Transverse colon (tissue), 4 donors: ENCODE measurements around the gene KIAA1614. TPM values are rescaled to one million over a fixed set of nuclear protein-coding genes. Genes with fewer than 3 reads are reported as not detected.
"Not testable (repeated sequence)": the region's sequence is repeated elsewhere in the genome, so short reads cannot be mapped to it uniquely, and the experiment has no call there.

Experiments used
- DNase-seq: peaks from one replicate; pipeline ENCODE4 v3.0.0-alpha.2; 2019
- H3K27ac ChIP-seq, 4 donors: fragments of 200-600 bp; sonication (generic); 2 replicates each; pipeline ENCODE4 v1.5.1; 2016 to 2018; ENCODE audit warnings: inconsistent platforms in 4 of 4
- H3K27me3 ChIP-seq: fragments of 200-600 bp; sonication (generic); 2 replicates; pipeline ENCODE4 v1.5.1; 2017; ENCODE audit warnings: inconsistent platforms
- H3K36me3 ChIP-seq, 4 donors: fragments of 200-600 bp; sonication (generic); 2 replicates each; pipeline ENCODE4 v1.5.1; 2017 to 2019; ENCODE audit warnings: inconsistent platforms in 4 of 4
- H3K4me1 ChIP-seq, 4 donors: fragments of 200-600 bp; sonication (generic); 2 replicates each; pipeline ENCODE4 v1.5.1; 2017 to 2020; ENCODE audit warnings: inconsistent platforms in 4 of 4
- H3K4me3 ChIP-seq, 4 donors: fragments of 200-600 bp; sonication (generic); 1 replicate in 1 of 4; 2 replicates in 3 of 4; pipeline versions ENCODE4 v1.5.1 to v1.6.1; 2017 to 2019; ENCODE audit warnings: inconsistent platforms in 4 of 4
- H3K9me3 ChIP-seq, 2 donors: fragments of 200-600 bp; sonication (generic); 2 replicates each; pipeline ENCODE4 v1.5.1; 2017 to 2019; ENCODE audit warnings: inconsistent platforms in 2 of 2
- EP300 ChIP-seq: sonication (generic); formaldehyde crosslinking; IDR thresholded peaks from one replicate; pipeline ENCODE4 v1.6.1; 2017; ENCODE audit warnings: antibody characterized with exemption, low read depth
- POLR2A ChIP-seq: fragments of 450-650 bp; IDR thresholded peaks from one replicate; pipeline ENCODE4 v1.6.1; 2016; ENCODE audit warnings: antibody characterized with exemption, mild to moderate bottlenecking, moderate library complexity
- POLR2AphosphoS5 ChIP-seq, 3 donors: sonication (generic); formaldehyde crosslinking; IDR thresholded peaks; one replicate each; pipeline ENCODE4 v1.6.1; 2016; ENCODE audit warnings: antibody characterized with exemption in 3 of 3
- WGBS, 2 donors: methylation state at CpG; one replicate each; pipeline ENCODE4 v1.1.5; 2018; ENCODE audit warnings: low coverage in 1 of 2; 5-methylcytosine and 5-hydroxymethylcytosine counted together
- in situ Hi-C, 4 donors: fragments of 200-750 bp; cut with MboI; loops; one replicate each; pipeline versions ENCODE4 v1.15.0 to v1.15.1; 2017; ENCODE audit warnings: low sequenced_read_pairs in 3 of 4, low pct_ligation_motif_present in 1 of 4, low pct_unique_long_range_greater_than_20kb in 1 of 4
- intact Hi-C: fragments of 100-400 bp; cut with DNase I; formaldehyde crosslinking; loops from one replicate; pipeline ENCODE4 v1.15.1; 2023; ENCODE audit warnings: low total_unique reads
- total RNA-seq, 4 donors: library from RNA; depleted of rRNA; stranded (reverse); fragments of >200 nt; gene quantifications; one replicate each; pipeline ENCODE4 v1.1.0, GENCODE V29; 2016
- TF ChIP-seq, protein P1 (sequence below), 5 experiments: fragments of 200-600 bp in 3 of 5; fragments of 450-650 bp in 2 of 5; sonication (generic) in 3 of 5; IDR thresholded peaks; 1 replicate in 2 of 5; 2 replicates in 3 of 5; pipeline ENCODE4 v1.5.1; 2016 to 2017; ENCODE audit warnings: antibody characterized with exemption in 5 of 5, inconsistent platforms in 3 of 5, mild to moderate bottlenecking in 2 of 5, moderate library complexity in 1 of 5

The KIAA1614 gene
- total RNA-seq, 4 donors from 2014 or later: 2.3 to 9.4 (median 2.8) TPM

- TF ChIP-seq POLR2A (no peak), POLR2AphosphoS5 (IDR thresholded peaks at IDR 0.05) (no peak), EP300 (no peak)
- TF ChIP-seq, protein P1, sequence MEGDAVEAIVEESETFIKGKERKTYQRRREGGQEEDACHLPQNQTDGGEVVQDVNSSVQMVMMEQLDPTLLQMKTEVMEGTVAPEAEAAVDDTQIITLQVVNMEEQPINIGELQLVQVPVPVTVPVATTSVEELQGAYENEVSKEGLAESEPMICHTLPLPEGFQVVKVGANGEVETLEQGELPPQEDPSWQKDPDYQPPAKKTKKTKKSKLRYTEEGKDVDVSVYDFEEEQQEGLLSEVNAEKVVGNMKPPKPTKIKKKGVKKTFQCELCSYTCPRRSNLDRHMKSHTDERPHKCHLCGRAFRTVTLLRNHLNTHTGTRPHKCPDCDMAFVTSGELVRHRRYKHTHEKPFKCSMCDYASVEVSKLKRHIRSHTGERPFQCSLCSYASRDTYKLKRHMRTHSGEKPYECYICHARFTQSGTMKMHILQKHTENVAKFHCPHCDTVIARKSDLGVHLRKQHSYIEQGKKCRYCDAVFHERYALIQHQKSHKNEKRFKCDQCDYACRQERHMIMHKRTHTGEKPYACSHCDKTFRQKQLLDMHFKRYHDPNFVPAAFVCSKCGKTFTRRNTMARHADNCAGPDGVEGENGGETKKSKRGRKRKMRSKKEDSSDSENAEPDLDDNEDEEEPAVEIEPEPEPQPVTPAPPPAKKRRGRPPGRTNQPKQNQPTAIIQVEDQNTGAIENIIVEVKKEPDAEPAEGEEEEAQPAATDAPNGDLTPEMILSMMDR (IDR thresholded peaks at IDR 0.05): no peak
- H3K4me1 ChIP-seq: peaks cover 0 to 7% (median 3%) of the 10 kb centered on the region in 4 donors
- H3K9me3 ChIP-seq: no peaks in the 10 kb centered on the region
- DNase-seq: no peak
- no peak overlapping the region for H3K4me3 ChIP-seq
- in situ Hi-C loops (no loop called here), intact Hi-C loops (no loop called here)
- no peaks in the 10 kb centered on the region for H3K27me3 ChIP-seq
- 81 to 88% methylated on average over 8 to 15 of the region's 15 CpGs for WGBS, 2 donors
- H3K36me3 ChIP-seq: no peaks in the 10 kb centered on the region
- H3K27ac ChIP-seq: no peak overlapping the region
Measured at GRCh38 chr1:180966744-180967536, 54.2 kb downstream of the KIAA1614 start.

DNA sequence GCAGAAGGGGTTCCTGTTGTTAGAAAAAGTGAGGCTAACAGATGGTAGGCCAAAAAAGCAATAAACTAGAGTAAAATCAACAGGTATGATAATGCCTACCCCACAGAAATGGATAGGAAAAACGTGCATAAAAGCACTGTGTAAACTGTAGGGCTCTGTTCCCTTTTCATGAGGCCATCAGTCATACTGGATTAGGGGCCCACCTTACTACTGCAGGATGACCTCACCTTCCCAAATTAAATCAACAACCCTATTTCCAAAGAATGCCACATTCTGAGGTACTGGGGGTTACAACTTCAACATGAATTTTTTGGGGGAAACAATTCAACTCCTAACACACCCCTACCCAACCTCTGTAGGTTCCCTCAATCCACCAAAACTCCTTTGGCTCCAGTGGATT is 54.9 kb downstream of the KIAA1614 start:
- 65% methylated on average over 1 of the region's 1 CpG; no CpG with 5 or more reads in 1 of the 2 donors for WGBS, 2 donors
- intact Hi-C loops: no loop called here
- no peak overlapping the region for H3K27ac ChIP-seq
- DNase-seq: no peak
- in situ Hi-C loops: no loop called here
- H3K4me3 ChIP-seq: no peak overlapping the region
- H3K27me3 ChIP-seq: no peaks in the 10 kb centered on the region
- TF ChIP-seq, protein P1 (IDR thresholded peaks at IDR 0.05): no peak
- TF ChIP-seq EP300 (no peak), POLR2A (no peak), POLR2AphosphoS5 (IDR thresholded peaks at IDR 0.05) (no peak)
- no peaks in the 10 kb centered on the region for H3K9me3 ChIP-seq
- no peaks in the 10 kb centered on the region for H3K36me3 ChIP-seq
- H3K4me1 ChIP-seq: peaks cover 0 to 3% (median 0%) of the 10 kb centered on the region in 4 donors

GRCh38 chr1:180968834-180969233 is 56.1 kb downstream of the KIAA1614 start:
- intact Hi-C loops, in situ Hi-C loops, H3K27me3 ChIP-seq, H3K9me3 ChIP-seq, H3K27ac ChIP-seq, DNase-seq, H3K36me3 ChIP-seq, H3K4me3 ChIP-seq: not testable (repeated sequence)
- H3K4me1 ChIP-seq: peaks cover 0 to 11% (median 2%) of the 10 kb centered on the region in 4 donors
- WGBS, 2 donors: 94% methylated on average over 8 of the region's 8 CpGs; no CpG with 5 or more reads in 1 of the 2 donors

GRCh38 chr1:180969434-180969833 is 56.7 kb downstream of the KIAA1614 start:
- Histone ChIP-seq H3K27me3 (no peaks in the 10 kb centered on the region), H3K36me3 (no peaks in the 10 kb centered on the region), H3K9me3 (no peaks in the 10 kb centered on the region), H3K4me1 (peaks cover 0 to 11% (median 2%) of the 10 kb centered on the region in 4 donors), H3K4me3 (no peak overlapping the region), H3K27ac (no peak overlapping the region)
- TF ChIP-seq, protein P1 (IDR thresholded peaks at IDR 0.05): no peak
- no peak for TF ChIP-seq EP300
- TF ChIP-seq POLR2A: no peak
- no peak for TF ChIP-seq POLR2AphosphoS5 (IDR thresholded peaks at IDR 0.05)
- no peak for DNase-seq
- intact Hi-C loops (no loop called here), in situ Hi-C loops (no loop called here)
- 44 to 71% methylated on average over 4 to 8 of the region's 8 CpGs for WGBS, 2 donors
